IPS-18c (cell line): ENCODE results near the gene DOCK9.

Experiments
- H3K4me3 ChIP-seq: 2 replicates; pipeline ENCODE4 v1.7.0; 2013; ENCODE audit warnings: low read depth, mild to moderate bottlenecking, low read length, moderate library complexity; ENCODE audit not compliant: insufficient read depth
- H3K9me3 ChIP-seq: one replicate; pipeline ENCODE4 v1.6.1; 2013; ENCODE audit warnings: mild to moderate bottlenecking, low read length, moderate library complexity; ENCODE audit not compliant: control insufficient read depth, insufficient read depth

The DOCK9 gene

DNA sequence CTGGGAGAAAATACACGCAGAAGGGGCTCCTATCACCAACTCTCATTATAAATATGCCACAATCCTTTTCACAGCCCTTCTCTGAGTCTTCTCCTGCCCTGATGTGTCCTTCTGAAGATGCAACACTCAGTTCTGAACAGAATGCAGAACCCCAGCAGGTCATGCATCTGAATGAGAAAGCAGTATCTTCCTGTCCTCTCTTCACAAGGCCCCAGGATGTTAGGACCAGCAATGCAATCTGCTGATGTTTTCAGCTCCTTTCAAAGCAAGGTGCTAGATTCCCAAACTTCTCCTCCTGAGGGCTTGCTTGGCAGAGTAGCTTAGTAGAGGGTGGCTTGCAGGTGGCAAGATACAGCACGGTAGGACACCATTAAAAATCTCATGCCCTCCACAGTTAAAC lies 22.3 kb upstream of the DOCK9 start:
- Histone ChIP-seq H3K4me3 (no peak overlapping the region), H3K9me3 (no peaks in the 10 kb centered on the region)

DNA sequence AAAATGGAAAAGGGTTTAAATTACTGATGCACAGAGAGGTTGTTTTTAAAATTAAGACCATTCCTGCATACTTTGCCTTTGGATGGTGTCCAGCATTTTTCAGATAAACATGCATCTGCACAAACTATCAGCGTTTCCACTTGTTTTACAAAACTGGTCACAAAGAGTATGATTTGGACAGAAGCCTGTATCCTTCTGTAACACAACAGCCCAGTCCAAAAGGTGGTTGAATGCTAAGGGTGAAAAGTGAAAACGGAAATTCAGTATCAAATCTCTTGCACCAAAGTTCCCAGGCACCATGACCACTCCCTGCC lies 21.7 kb upstream of the DOCK9 start:
- no peak overlapping the region for H3K4me3 ChIP-seq
- no peaks in the 10 kb centered on the region for H3K9me3 ChIP-seq

DNA sequence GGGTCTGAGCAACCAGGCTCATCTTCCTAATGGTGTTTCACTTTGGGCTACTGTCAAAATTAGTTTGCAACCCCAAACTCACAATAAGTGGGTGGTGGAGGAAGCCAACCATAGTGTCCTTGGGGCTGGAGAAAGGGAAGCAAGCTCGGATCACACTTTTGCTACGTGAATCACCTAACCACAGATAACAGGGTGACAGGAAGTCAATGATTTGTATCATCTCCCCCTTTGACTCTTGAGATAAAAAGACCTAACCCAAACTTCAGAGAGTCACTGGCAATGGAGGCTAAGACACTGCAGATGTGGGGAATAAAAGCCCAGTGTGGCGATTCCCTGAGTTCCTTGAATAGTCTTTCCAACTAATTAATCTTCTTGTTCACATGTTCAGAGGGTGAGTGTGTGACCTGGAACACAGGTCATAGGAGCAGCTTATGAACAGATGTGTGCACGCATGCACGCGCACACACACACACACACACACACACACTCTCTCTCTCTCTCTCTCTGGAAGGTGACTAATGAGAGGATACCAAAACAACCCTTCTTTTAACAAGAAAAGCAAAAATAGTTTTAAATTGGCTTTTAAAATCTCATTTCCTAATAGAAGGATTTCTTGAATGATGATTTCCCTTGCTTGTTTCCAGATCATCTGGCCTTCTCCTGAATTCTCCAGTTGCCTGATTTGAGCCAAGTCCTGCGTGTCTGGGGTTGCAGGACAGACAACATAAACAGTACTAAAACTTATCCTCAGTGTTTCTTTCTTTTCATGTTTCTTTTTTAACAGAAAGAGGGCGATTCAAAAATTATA lies 21.2 kb upstream of the DOCK9 start:
- Histone ChIP-seq H3K9me3 (no peaks in the 10 kb centered on the region), H3K4me3 (no peak overlapping the region)

- no peaks in the 10 kb centered on the region for H3K9me3 ChIP-seq
- H3K4me3 ChIP-seq = no peak overlapping the region
Measured at GRCh38 chr13:98997738-98998641, 20.1 kb upstream of the DOCK9 start.

- H3K4me3 ChIP-seq = no peak overlapping the region
Measured at GRCh38 chr13:98997011-98997730, 19.3 kb upstream of the DOCK9 start.

DNA sequence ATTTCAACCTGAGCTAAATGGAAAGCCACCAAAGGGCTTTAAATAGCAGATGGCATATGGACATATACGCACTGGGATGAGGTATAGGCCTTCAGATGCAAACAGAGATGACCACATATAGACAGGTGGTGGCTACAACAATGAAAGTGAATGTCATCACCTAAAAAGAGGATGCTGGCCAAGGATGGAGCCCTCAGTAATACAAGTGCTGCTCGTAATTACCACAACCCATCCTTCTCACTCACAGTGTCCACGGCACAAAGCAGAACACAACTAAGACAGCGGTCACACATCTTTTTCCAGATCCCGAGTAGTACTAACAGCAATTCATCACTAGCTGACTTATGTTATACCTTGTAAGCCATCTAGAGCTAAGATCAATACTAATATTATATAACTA lies 18.2 kb upstream of the DOCK9 start:
- Histone ChIP-seq H3K9me3 (no peaks in the 10 kb centered on the region), H3K4me3 (no peak overlapping the region)

More at GRCh38 chr13:98997011-98997730, 19.3 kb upstream of the DOCK9 start:
- H3K9me3 ChIP-seq = no peaks in the 10 kb centered on the region

DNA sequence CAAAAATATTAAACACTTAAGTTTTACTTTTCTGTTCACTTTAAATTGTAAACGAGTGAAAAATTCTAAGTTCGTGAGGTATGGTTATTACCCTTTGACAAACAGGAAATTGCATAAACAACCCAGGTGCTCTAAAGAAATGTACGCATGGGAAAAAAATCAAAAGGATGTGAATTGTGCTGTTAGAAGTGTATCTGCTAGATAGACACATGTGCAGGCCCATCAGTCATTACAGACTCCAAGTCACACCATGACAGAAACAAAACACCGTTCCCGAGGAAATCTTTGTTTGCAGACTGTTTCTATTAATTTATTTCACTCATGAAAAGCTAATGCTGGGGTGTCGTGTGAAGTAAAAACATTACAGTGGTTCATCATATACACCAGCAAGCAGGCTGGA lies 17.0 kb upstream of the DOCK9 start:
- Histone ChIP-seq H3K9me3 (no peaks in the 10 kb centered on the region), H3K4me3 (no peak overlapping the region)

DNA sequence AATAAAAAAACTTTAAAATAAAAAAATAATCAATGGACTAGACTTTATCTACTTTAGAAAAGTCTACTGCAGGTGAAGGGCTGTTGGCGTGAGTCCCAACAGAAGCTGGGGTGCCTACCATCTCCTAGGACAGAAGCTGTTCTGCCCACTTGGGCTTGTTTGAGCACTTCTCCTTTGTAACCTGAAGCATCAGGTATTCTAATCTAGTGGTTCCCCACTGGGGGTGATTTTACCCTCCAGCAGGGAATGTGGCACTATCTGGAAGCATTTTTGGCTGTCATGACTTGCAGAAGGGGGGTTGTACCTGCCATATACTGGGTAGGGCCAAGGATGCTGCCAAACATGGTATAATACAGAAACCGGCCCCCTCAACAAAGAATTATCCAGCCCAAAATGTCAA lies 16.2 kb upstream of the DOCK9 start:
- Histone ChIP-seq H3K4me3 (no peak overlapping the region), H3K9me3 (no peaks in the 10 kb centered on the region)

DNA sequence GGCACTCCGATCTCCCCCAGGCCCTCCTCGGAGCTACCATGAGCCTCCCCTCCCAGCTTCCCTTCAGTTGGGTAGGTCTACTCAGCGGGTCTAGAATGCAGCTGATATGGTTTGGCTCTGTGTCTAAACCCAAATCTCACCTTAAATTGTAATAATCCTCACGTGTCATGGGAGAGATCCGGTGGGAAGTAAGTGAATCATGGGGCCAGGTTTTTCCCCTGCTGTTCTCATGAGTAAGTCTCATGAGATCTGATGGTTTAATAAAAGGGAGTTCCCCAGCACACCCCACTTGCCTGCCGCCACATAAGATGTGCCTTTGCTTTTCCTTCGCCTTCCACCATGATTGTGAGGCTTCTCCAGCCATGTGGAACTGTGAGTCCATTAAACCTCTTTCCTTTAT lies 14.5 kb upstream of the DOCK9 start:
- Histone ChIP-seq H3K9me3 (no peaks in the 10 kb centered on the region), H3K4me3 (no peak overlapping the region)

DNA sequence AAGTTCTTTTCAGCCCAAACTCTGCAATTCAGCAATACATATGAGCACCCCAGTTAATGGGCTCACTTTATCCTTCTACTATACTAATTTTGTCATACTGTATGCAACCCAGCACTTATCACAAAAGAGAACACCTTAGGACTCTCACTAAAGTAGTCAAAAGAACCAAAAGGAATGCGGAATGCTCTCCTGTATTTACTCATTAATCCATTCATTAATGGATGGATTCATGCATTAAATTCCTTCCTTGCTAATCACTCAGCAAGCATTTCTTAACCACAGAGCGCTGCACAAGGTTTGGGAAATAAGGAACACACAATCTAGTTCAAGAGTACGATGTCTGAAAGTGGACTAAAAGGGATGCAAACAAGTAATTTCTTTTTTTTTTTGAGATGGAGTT lies 12.8 kb upstream of the DOCK9 start:
- no peaks in the 10 kb centered on the region for H3K9me3 ChIP-seq
- H3K4me3 ChIP-seq = no peak overlapping the region

DNA sequence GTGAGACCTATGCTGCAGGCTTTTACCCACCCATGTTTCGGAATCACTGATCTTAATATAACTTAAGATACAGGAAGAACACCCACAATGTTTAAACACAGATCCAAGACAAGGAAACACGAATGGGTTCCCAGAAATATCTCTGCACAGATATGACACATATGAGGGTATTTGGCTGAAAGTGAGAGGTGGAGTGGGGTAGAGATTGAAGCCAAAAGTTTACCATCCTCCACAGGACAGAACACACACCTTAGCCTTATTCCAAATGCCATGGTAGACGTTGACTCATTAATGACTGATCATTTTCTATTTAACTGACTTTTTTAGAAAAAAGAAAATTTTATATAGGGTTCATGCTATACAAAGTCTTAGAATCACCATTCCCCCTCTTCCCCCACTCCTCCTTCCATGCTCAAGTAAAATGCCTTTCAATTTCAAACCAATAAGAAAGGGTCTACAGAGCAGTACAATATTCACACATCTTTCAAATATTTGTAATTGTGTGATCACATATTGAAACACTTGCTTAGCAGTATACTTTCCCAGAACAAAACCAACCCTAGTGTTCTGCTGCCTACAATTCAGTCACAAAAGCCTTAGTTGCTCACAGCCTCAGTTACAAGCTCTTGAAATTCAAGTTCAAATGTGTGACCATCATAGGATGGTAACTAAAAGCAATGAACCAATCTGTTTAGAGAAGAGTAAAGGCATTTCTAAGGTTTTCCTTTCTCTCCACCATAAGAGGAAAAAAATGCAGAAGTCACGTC lies 11.8 kb upstream of the DOCK9 start:
- H3K4me3 ChIP-seq = no peak overlapping the region
- no peaks in the 10 kb centered on the region for H3K9me3 ChIP-seq

DNA sequence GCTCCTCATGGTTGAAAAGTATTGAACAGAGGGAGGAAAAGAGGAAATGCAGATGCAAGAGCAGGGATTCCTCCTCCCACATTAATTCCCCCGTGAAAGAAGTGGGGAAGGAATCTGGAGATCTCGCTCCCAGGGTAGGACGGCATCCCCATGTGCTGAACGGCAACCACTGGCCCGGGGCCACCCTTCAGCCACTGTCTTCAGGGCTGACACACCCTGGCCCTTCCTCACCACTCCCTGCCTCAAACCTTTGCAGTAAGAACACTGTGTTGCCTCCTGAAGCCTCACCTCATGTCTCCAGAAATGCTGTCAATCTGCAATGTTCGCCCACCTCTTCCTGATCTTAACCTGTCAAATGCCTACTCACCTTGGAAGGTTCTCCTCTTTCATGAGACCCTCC lies 10.9 kb upstream of the DOCK9 start:
- Histone ChIP-seq H3K9me3 (no peaks in the 10 kb centered on the region), H3K4me3 (no peak overlapping the region)

DNA sequence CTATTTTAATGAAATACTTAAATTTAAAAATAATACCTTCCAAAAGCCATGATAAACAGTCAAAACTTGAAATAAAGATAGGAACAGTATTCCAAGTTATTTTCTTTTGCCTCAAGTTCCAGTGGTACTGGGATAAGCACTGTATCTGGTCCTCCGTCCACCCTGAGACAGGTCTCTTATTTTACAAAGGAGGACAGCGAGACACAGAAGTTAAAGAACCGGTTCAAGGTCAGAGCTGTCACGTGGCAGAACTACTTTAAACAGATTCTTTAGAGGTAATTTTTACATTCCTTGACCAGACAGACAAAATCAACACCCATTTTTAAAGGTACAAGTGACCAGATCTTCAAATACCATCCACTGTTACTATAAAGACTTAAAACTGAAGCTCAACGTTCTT lies 10.4 kb upstream of the DOCK9 start:
- H3K4me3 ChIP-seq = no peak overlapping the region

GRCh38 chr13:98987275-98987674 lies 9.4 kb upstream of the DOCK9 start:
- Histone ChIP-seq H3K9me3 (no peaks in the 10 kb centered on the region), H3K4me3 (no peak overlapping the region)

More for the DNA sequence above, 10.4 kb upstream of the DOCK9 start:
- H3K9me3 ChIP-seq = no peaks in the 10 kb centered on the region

GRCh38 chr13:98986226-98986846 lies 8.5 kb upstream of the DOCK9 start:
- Histone ChIP-seq H3K9me3 (no peaks in the 10 kb centered on the region), H3K4me3 (no peak overlapping the region)

GRCh38 chr13:98985591-98985990 lies 7.7 kb upstream of the DOCK9 start:
- H3K4me3 ChIP-seq = no peak overlapping the region
- no peaks in the 10 kb centered on the region for H3K9me3 ChIP-seq

- H3K9me3 ChIP-seq = no peaks in the 10 kb centered on the region
- no peak overlapping the region for H3K4me3 ChIP-seq
Measured at GRCh38 chr13:98984983-98985382, 7.1 kb upstream of the DOCK9 start.
